Smooth muscle cell (in vitro differentiated cells): ENCODE data around the gene FIBP. TPM values are rescaled to one million over a fixed set of nuclear protein-coding genes. Genes with fewer than 3 reads are reported as not detected.
A peak's percentile ranks its signal among the peaks of the same experiment; 100 is the strongest.

Source experiments
- DNase-seq: peaks from one replicate; lab custom pipeline; 2025; ENCODE audit not compliant: unreplicated experiment; lab: John Stamatoyannopoulos, UW
- H2AFZ ChIP-seq: fragments of 200-600 bp; sonication (generic); 2 replicates; pipeline ENCODE4 v1.6.0; 2016; ENCODE audit warnings: antibody characterized with exemption, low read depth, mild to moderate bottlenecking
- H3F3A ChIP-seq: fragments of 200-600 bp; sonication (generic); 2 replicates; pipeline ENCODE4 v1.6.0; 2017; ENCODE audit warnings: antibody characterized with exemption, low read depth
- H3K27ac ChIP-seq: fragments of 200-600 bp; sonication (generic); 2 replicates; pipeline ENCODE4 v1.5.1; 2016; ENCODE audit warnings: low read depth, mild to moderate bottlenecking
- H3K27me3 ChIP-seq: fragments of 200-600 bp; sonication (generic); 2 replicates; pipeline ENCODE4 v1.6.1; 2016; ENCODE audit warnings: low read depth, mild to moderate bottlenecking
- H3K36me3 ChIP-seq: fragments of 200-600 bp; sonication (generic); 2 replicates; pipeline ENCODE4 v1.5.1; 2016; ENCODE audit warnings: low read depth
- H3K4me1 ChIP-seq: fragments of 200-600 bp; sonication (generic); 2 replicates; pipeline ENCODE4 v1.5.1; 2016; ENCODE audit warnings: low read depth
- H3K4me2 ChIP-seq: fragments of 200-600 bp; sonication (generic); 2 replicates; pipeline ENCODE4 v1.6.0; 2016; ENCODE audit warnings: mild to moderate bottlenecking
- H3K4me3 ChIP-seq: fragments of 200-600 bp; sonication (generic); 2 replicates; pipeline ENCODE4 v1.5.1; 2016; ENCODE audit warnings: mild to moderate bottlenecking
- H3K79me2 ChIP-seq: fragments of 200-600 bp; sonication (generic); 2 replicates; pipeline ENCODE4 v1.6.0; 2016; ENCODE audit warnings: low read depth, mild to moderate bottlenecking
- H3K9ac ChIP-seq: fragments of 200-600 bp; sonication (generic); 2 replicates; pipeline ENCODE4 v1.6.0; 2016; ENCODE audit warnings: low read depth
- H3K9me3 ChIP-seq: fragments of 200-600 bp; sonication (generic); replicated peaks from 2 replicates; pipeline ENCODE4 v1.5.1; 2016; ENCODE audit warnings: low read depth
- H4K20me1 ChIP-seq: fragments of 200-600 bp; sonication (generic); 2 replicates; pipeline ENCODE4 v1.6.0; 2016; ENCODE audit warnings: low read depth
- CTCF ChIP-seq: fragments of 200-600 bp; sonication (generic); IDR thresholded peaks from 2 replicates; pipeline ENCODE4 v1.5.1; 2017; ENCODE audit warnings: borderline replicate concordance, mild to moderate bottlenecking, antibody characterized with exemption; ENCODE audit not compliant: insufficient read depth, poor library complexity, severe bottlenecking
- WGBS: methylation state at CpG from one replicate; pipeline ENCODE4 v1.1.7; 2016; ENCODE audit warnings: low lambda C conversion rate; 5-methylcytosine and 5-hydroxymethylcytosine counted together
- polyA plus RNA-seq: library from polyadenylated mRNA; unstranded; fragments of >200 nt; fragmentation: Nextera tagmentation; extraction: Ambion mirVana; gene quantifications from 2 replicates; pipeline ENCODE4 v1.2.1, GENCODE V29; 2016
- total RNA-seq: library from RNA; depleted of rRNA; stranded (reverse); fragments of >200 nt; gene quantifications from 2 replicates; pipeline ENCODE4 v1.2.3, GENCODE V29; 2014

Gene FIBP
- total and polyA plus RNA-seq, 2 experiments from 2014 or later, result 109 to 114 TPM

- Histone ChIP-seq H3K4me2 (no peak overlapping the region), H3K27me3 (no peaks in the 10 kb centered on the region), H3K4me1 (peaks cover 5% of the 10 kb centered on the region), H2AFZ (no peak overlapping the region), H3K9me3 (no peaks in the 10 kb centered on the region), H3K36me3 (peaks cover 10% of the 10 kb centered on the region), H3K27ac (no peak overlapping the region), H3F3A (peaks cover 29% of the 10 kb centered on the region), H3K4me3 (no peak overlapping the region), H4K20me1 (peaks cover 56% of the 10 kb centered on the region), H3K9ac (no peak overlapping the region), H3K79me2 (peaks cover 34% of the 10 kb centered on the region)
- DNase-seq, result no peak
- 93% methylated on average over 14 of the region's 14 CpGs for WGBS
- peak; percentile 51 for TF ChIP-seq CTCF
These were observed 37.1 kb downstream of the FIBP start for GRCh38 chr11:65851083-65851579.

- Histone ChIP-seq H3K4me3 (no peak overlapping the region), H3K79me2 (peaks cover 27% of the 10 kb centered on the region), H3K9ac (no peak overlapping the region), H2AFZ (no peak overlapping the region), H3K4me2 (no peak overlapping the region), H3K36me3 (peaks cover 10% of the 10 kb centered on the region), H3F3A (peaks cover 29% of the 10 kb centered on the region), H3K9me3 (no peaks in the 10 kb centered on the region), H3K27me3 (no peaks in the 10 kb centered on the region), H3K4me1 (no peaks in the 10 kb centered on the region), H3K27ac (no peak overlapping the region), H4K20me1 (peaks cover 49% of the 10 kb centered on the region)
- WGBS, result 95% methylated on average over 20 of the region's 20 CpGs
- no peak for DNase-seq
- TF ChIP-seq CTCF, result no peak
These were observed 37.8 kb downstream of the FIBP start for GRCh38 chr11:65850217-65851082.

GRCh38 chr11:65849771-65850216 is 38.5 kb downstream of the FIBP start:
- no peak for DNase-seq
- H2AFZ ChIP-seq, result no peak overlapping the region
- no peaks in the 10 kb centered on the region for H3K27me3 ChIP-seq
- H3K36me3 ChIP-seq, result peaks cover 9% of the 10 kb centered on the region
- peaks cover 20% of the 10 kb centered on the region for H3K79me2 ChIP-seq
- H3K4me1 ChIP-seq, result no peaks in the 10 kb centered on the region
- no peak overlapping the region for H3K4me3 ChIP-seq
- H3K9me3 ChIP-seq, result no peaks in the 10 kb centered on the region
- WGBS, result 77% methylated on average over 16 of the region's 16 CpGs
- H3F3A ChIP-seq, result peaks cover 26% of the 10 kb centered on the region
- peaks cover 43% of the 10 kb centered on the region for H4K20me1 ChIP-seq
- TF ChIP-seq CTCF, result no peak
- no peak overlapping the region for H3K9ac ChIP-seq
- H3K27ac ChIP-seq, result no peak overlapping the region
- no peak overlapping the region for H3K4me2 ChIP-seq
